ENCODE data around the gene SSUH2.
A peak's percentile ranks its signal among the peaks of the same experiment; 100 is the strongest.

SSUH2 gene

GRCh38 chr3:8579943-8580342 is 64.7 kb downstream of the SSUH2 start:
- no peak for DNase-seq (ENCODE audit: low read depth)

GRCh38 chr3:8579096-8579495 is 65.5 kb downstream of the SSUH2 start:
- no peak for DNase-seq (ENCODE audit: low read depth)

GRCh38 chr3:8578282-8578681 is 66.3 kb downstream of the SSUH2 start:
- no peak for DNase-seq (ENCODE audit: low read depth)

- DNase-seq (ENCODE audit: low read depth) = peak; percentile 76
These were observed 67.6 kb downstream of the SSUH2 start for GRCh38 chr3:8576841-8577571.

- DNase-seq (ENCODE audit: low read depth) = no peak
These were observed 68.2 kb downstream of the SSUH2 start for GRCh38 chr3:8576436-8576835.

- no peak for DNase-seq (ENCODE audit: low read depth)
These were observed 69.1 kb downstream of the SSUH2 start for GRCh38 chr3:8575364-8576104.

- no peak for DNase-seq (ENCODE audit: low read depth)
These were observed 69.8 kb downstream of the SSUH2 start for GRCh38 chr3:8574670-8575322.

- no peak for DNase-seq (ENCODE audit: low read depth)
These were observed 70.4 kb downstream of the SSUH2 start for GRCh38 chr3:8574040-8574669.

GRCh38 chr3:8573342-8573926 is 71.2 kb downstream of the SSUH2 start:
- no peak for DNase-seq (ENCODE audit: low read depth)

GRCh38 chr3:8571256-8571655 is 73.3 kb downstream of the SSUH2 start:
- no peak for DNase-seq (ENCODE audit: low read depth)
